ENCODE data around the gene SET. TPM values are rescaled to one million over a fixed set of nuclear protein-coding genes. Genes with fewer than 3 reads are reported as not detected.

SET gene
- total RNA-seq, 4 donors from 2014 or later: 173 to 217 (median 202) TPM

GRCh38 chr9:128728298-128728697, 39.3 kb downstream of the SET start:
- DNase-seq: no peak
- H3K4me3 ChIP-seq (replicated peaks in 1 of 3): no peak overlapping the region
- 77 to 86% methylated on average over 7 of the region's 7 CpGs for WGBS, 2 donors
- H3K36me3 ChIP-seq: peaks cover 5 to 10% of the 10 kb centered on the region in 2 donors
- H3K9me3 ChIP-seq: no peaks in the 10 kb centered on the region
- TF ChIP-seq CTCF (IDR thresholded peaks at IDR 0.05) (no peak), POLR2A (IDR thresholded peaks at IDR 0.05) (no peak)
- H3K4me1 ChIP-seq: peaks cover 7 to 10% of the 10 kb centered on the region in 2 donors
- no peaks in the 10 kb centered on the region for H3K27me3 ChIP-seq
- intact Hi-C loops (cut with DNase I): loop anchor here (10.0 kb wide), 1 partner anchor 93 kb away; no protein-coding TSS in a partner anchor
- H3K27ac ChIP-seq: no peak overlapping the region

- Histone ChIP-seq H3K27ac (no peak overlapping the region), H3K4me1 (peaks cover 4 to 7% of the 10 kb centered on the region in 2 donors), H3K36me3 (peaks cover 6 to 10% of the 10 kb centered on the region in 2 donors), H3K4me3 (replicated peaks in 1 of 3) (no peak overlapping the region), H3K27me3 (no peaks in the 10 kb centered on the region), H3K9me3 (no peaks in the 10 kb centered on the region)
- 82% methylated on average over 5 of the region's 5 CpGs for WGBS, 2 donors
- no peak for DNase-seq
- no peak for TF ChIP-seq CTCF (IDR thresholded peaks at IDR 0.05)
- intact Hi-C loops (cut with DNase I): loop anchor here (10.0 kb wide), 1 partner anchor 95 kb away; no protein-coding TSS in a partner anchor
These were observed 40.3 kb downstream of the SET start for GRCh38 chr9:128729302-128729701.

- DNase-seq: no peak
- TF ChIP-seq POLR2A (IDR thresholded peaks at IDR 0.05) (no peak), CTCF (IDR thresholded peaks at IDR 0.05) (no peak)
- H3K9me3 ChIP-seq: no peaks in the 10 kb centered on the region
- no peak overlapping the region for H3K4me3 ChIP-seq (replicated peaks in 1 of 3)
- intact Hi-C loops (cut with DNase I): loop anchor here (10.0 kb wide), 1 partner anchor 95 kb away; no protein-coding TSS in a partner anchor
- peaks cover 0 to under 1% of the 10 kb centered on the region in 2 donors for H3K4me1 ChIP-seq
- H3K27ac ChIP-seq: no peak overlapping the region
- 90% methylated on average over 16 to 27 of the region's 27 CpGs for WGBS, 2 donors
- H3K36me3 ChIP-seq: peaks cover 13 to 17% of the 10 kb centered on the region in 2 donors
- no peaks in the 10 kb centered on the region for H3K27me3 ChIP-seq
These were observed 40.9 kb downstream of the SET start for GRCh38 chr9:128729766-128730517.

GRCh38 chr9:128731093-128731492, 42.1 kb downstream of the SET start:
- DNase-seq: no peak
- Histone ChIP-seq H3K27ac (no peak overlapping the region), H3K27me3 (no peaks in the 10 kb centered on the region), H3K36me3 (peaks cover 16 to 21% of the 10 kb centered on the region in 2 donors), H3K9me3 (no peaks in the 10 kb centered on the region), H3K4me3 (replicated peaks in 1 of 3) (no peak overlapping the region), H3K4me1 (no peaks in the 10 kb centered on the region)
- intact Hi-C loops (cut with DNase I): no loop called here
- TF ChIP-seq CTCF (IDR thresholded peaks at IDR 0.05) (no peak), POLR2A (IDR thresholded peaks at IDR 0.05) (no peak)
- 87 to 90% methylated on average over 13 of the region's 13 CpGs for WGBS, 2 donors

GRCh38 chr9:128731691-128732090, 42.7 kb downstream of the SET start:
- no peaks in the 10 kb centered on the region for H3K4me1 ChIP-seq
- H3K36me3 ChIP-seq: peaks cover 16 to 22% of the 10 kb centered on the region in 2 donors
- intact Hi-C loops (cut with DNase I): no loop called here
- no peak overlapping the region for H3K4me3 ChIP-seq (replicated peaks in 1 of 3)
- 81 to 87% methylated on average over 9 of the region's 9 CpGs for WGBS, 2 donors
- H3K27ac ChIP-seq: no peak overlapping the region
- H3K9me3 ChIP-seq: no peaks in the 10 kb centered on the region
- TF ChIP-seq POLR2A (IDR thresholded peaks at IDR 0.05): no peak
- TF ChIP-seq CTCF (IDR thresholded peaks at IDR 0.05): no peak
- H3K27me3 ChIP-seq: no peaks in the 10 kb centered on the region
- DNase-seq: no peak
